ENCODE results near the gene CHST8. TPM values are rescaled to one million over a fixed set of nuclear protein-coding genes. Genes with fewer than 3 reads are reported as not detected.

The CHST8 gene
- polyA plus RNA-seq, 2 of the 4 experiments (the other 2 are of a cell fraction), result not detected

DNA sequence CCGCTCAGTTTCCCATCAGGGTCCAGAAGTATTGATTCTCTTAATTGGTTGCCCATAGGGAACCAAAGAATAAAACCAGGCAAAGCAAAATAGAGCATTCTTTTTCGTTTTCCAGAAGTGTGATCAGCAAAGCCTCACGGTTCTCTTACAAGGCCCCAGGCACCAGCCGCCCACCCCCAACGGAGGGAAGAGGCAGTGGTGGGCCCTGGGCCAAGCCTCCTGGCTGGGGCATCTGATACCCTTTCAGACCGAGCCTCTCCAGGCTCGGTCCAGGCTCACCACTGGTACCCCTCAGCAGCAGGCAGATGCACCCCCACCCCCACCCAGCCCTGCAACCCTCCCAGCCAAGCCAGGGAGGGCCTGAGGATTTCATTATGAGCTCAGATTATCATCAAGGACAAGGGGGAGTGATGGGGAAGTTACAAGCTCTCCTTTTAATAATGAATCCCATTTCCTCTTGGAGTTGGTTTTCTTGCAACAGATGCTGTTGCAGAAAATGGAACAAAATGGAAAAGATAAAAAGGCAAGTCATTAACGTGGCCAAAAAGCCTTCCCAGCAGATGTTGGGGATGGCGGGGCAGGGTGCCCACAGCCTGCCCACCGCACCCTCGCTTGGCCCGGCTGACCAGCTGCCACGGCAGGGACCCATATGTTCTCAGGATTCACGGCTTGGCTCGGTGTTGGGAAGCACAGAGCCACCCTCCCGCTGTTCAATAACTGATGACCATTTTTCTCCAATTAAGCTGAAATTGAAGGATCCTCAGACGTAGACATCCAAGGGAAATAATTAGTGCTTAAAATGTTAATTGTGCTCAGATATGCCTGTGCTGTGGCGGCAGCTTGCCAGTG, 129.1 kb downstream of the CHST8 start:
- no peak for FAIRE-seq
- H3K4me2 ChIP-seq, result no peak overlapping the region
- 22% methylated on average over 18 of the region's 18 CpGs for WGBS (ENCODE audit: missing lambda C conversion rate)
- DNase-seq (ENCODE audit: low read depth in 1 of 2, low spot score in 1 of 2), result no peak
- no peak overlapping the region for H3K4me3 ChIP-seq
- no peak for TF ChIP-seq HOXB5 (CRISPR knock-in tag; IDR thresholded peaks at IDR 0.05)
- TF ChIP-seq E2F6 (IDR thresholded peaks at IDR 0.05; ENCODE audit: borderline replicate concordance, low read depth), result no peak
- TF ChIP-seq HMGXB4 (CRISPR knock-in tag; IDR thresholded peaks at IDR 0.05; ENCODE audit: borderline replicate concordance), result no peak
- TF ChIP-seq NFE2L2 (conservative IDR thresholded peaks at IDR 0.05; ENCODE audit: low read length), result no peak
- TF ChIP-seq TP53 (CRISPR knock-in tag; IDR thresholded peaks at IDR 0.05), result no peak
- TF ChIP-seq USF2 (IDR thresholded peaks at IDR 0.05), result no peak
- TF ChIP-seq GATA3 (IDR thresholded peaks at IDR 0.05; ENCODE audit: borderline replicate concordance), result no peak
- TF ChIP-seq RFX5 (IDR thresholded peaks at IDR 0.05), result no peak
- no peak for TF ChIP-seq BHLHE40 (IDR thresholded peaks at IDR 0.05; ENCODE audit: low read depth, low read length)
- TF ChIP-seq, protein P1, sequence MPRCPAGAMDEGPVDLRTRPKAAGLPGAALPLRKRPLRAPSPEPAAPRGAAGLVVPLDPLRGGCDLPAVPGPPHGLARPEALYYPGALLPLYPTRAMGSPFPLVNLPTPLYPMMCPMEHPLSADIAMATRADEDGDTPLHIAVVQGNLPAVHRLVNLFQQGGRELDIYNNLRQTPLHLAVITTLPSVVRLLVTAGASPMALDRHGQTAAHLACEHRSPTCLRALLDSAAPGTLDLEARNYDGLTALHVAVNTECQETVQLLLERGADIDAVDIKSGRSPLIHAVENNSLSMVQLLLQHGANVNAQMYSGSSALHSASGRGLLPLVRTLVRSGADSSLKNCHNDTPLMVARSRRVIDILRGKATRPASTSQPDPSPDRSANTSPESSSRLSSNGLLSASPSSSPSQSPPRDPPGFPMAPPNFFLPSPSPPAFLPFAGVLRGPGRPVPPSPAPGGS (IDR thresholded peaks at IDR 0.05), result no peak
- no peak for TF ChIP-seq CBX2 (IDR thresholded peaks at IDR 0.05; ENCODE audit: borderline replicate concordance, low read depth)
- TF ChIP-seq JUN (IDR thresholded peaks at IDR 0.05), result no peak
- TF ChIP-seq, protein P2, sequence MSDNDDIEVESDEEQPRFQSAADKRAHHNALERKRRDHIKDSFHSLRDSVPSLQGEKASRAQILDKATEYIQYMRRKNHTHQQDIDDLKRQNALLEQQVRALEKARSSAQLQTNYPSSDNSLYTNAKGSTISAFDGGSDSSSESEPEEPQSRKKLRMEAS (IDR thresholded peaks at IDR 0.05), result no peak
- ATAC-seq, result no peak
- H3K4me1 ChIP-seq, result no peaks in the 10 kb centered on the region
- H3K27ac ChIP-seq, result no peak overlapping the region
- POLR2A ChIA-PET, result no interaction called here
- CTCF ChIA-PET, result interaction anchor here (1.3 to 7.1 kb wide), 8 partner anchors 16 to 323 kb away, joined by 3 to 65 read pairs (median 4); no protein-coding TSS in a partner anchor
- H3K9me3 ChIP-seq, result no peaks in the 10 kb centered on the region

GRCh38 chr19:33751436-33751770, 129.7 kb downstream of the CHST8 start:
- no peak for DNase-seq (ENCODE audit: low read depth in 1 of 2, low spot score in 1 of 2)
- TF ChIP-seq RNF2 (IDR thresholded peaks at IDR 0.05; ENCODE audit: borderline replicate concordance, low read depth) (no peak), RARB (CRISPR knock-in tag; IDR thresholded peaks at IDR 0.05) (no peak), NR3C1 (IDR thresholded peaks at IDR 0.05) (no peak), ESRRA (IDR thresholded peaks at IDR 0.05; ENCODE audit: borderline replicate concordance, low read length) (no peak), ATOH8 (CRISPR knock-in tag; IDR thresholded peaks at IDR 0.05; ENCODE audit: low read depth) (no peak), HOXB5 (CRISPR knock-in tag; IDR thresholded peaks at IDR 0.05) (no peak), SREBF2 (IDR thresholded peaks at IDR 0.05) (no peak), JUN (IDR thresholded peaks at IDR 0.05) (no peak), JUNB (IDR thresholded peaks at IDR 0.05) (no peak), POLR2AphosphoS2 (conservative IDR thresholded peaks at IDR 0.05; ENCODE audit: low read length) (no peak), CHD2 (IDR thresholded peaks at IDR 0.05; ENCODE audit: low read length, partially characterized antibody) (no peak), EHF (CRISPR knock-in tag; IDR thresholded peaks at IDR 0.05) (no peak), TFCP2L1 (CRISPR knock-in tag; IDR thresholded peaks at IDR 0.05) (no peak), HOXB13 (CRISPR knock-in tag; IDR thresholded peaks at IDR 0.05; ENCODE audit: low read depth) (no peak), CHD4 (IDR thresholded peaks at IDR 0.05; ENCODE audit: borderline replicate concordance) (no peak), PBX3 (IDR thresholded peaks at IDR 0.05) (no peak)
- TF ChIP-seq, protein P3, sequence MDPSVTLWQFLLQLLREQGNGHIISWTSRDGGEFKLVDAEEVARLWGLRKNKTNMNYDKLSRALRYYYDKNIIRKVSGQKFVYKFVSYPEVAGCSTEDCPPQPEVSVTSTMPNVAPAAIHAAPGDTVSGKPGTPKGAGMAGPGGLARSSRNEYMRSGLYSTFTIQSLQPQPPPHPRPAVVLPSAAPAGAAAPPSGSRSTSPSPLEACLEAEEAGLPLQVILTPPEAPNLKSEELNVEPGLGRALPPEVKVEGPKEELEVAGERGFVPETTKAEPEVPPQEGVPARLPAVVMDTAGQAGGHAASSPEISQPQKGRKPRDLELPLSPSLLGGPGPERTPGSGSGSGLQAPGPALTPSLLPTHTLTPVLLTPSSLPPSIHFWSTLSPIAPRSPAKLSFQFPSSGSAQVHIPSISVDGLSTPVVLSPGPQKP (IDR thresholded peaks at IDR 0.05; ENCODE audit: low read depth, low read length), result no peak
- H3K9me3 ChIP-seq, result no peaks in the 10 kb centered on the region
- no peaks in the 10 kb centered on the region for H3K4me1 ChIP-seq
- ATAC-seq, result peak in 1 of 2 experiments; percentile 18; a peak in 3 of 6 replicates
- FAIRE-seq, result no peak
- no peak overlapping the region for H3K4me3 ChIP-seq
- CTCF ChIA-PET, result interaction anchor here (1.3 to 7.1 kb wide), 9 partner anchors 10 to 324 kb away, joined by 3 to 65 read pairs (median 4); no protein-coding TSS in a partner anchor
- WGBS (ENCODE audit: missing lambda C conversion rate), result 6% methylated on average over 5 of the region's 5 CpGs
- H3K27ac ChIP-seq, result no peak overlapping the region
- H3K4me2 ChIP-seq, result no peak overlapping the region
- POLR2A ChIA-PET, result no interaction called here
